ENCODE data around the gene FBXW7.

- TF ChIP-seq, protein P1, sequence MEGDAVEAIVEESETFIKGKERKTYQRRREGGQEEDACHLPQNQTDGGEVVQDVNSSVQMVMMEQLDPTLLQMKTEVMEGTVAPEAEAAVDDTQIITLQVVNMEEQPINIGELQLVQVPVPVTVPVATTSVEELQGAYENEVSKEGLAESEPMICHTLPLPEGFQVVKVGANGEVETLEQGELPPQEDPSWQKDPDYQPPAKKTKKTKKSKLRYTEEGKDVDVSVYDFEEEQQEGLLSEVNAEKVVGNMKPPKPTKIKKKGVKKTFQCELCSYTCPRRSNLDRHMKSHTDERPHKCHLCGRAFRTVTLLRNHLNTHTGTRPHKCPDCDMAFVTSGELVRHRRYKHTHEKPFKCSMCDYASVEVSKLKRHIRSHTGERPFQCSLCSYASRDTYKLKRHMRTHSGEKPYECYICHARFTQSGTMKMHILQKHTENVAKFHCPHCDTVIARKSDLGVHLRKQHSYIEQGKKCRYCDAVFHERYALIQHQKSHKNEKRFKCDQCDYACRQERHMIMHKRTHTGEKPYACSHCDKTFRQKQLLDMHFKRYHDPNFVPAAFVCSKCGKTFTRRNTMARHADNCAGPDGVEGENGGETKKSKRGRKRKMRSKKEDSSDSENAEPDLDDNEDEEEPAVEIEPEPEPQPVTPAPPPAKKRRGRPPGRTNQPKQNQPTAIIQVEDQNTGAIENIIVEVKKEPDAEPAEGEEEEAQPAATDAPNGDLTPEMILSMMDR (IDR thresholded peaks at IDR 0.05) = no peak
- TF ChIP-seq EP300 (IDR thresholded peaks at IDR 0.05; ENCODE audit: low read depth) = no peak
- TF ChIP-seq POLR2A (IDR thresholded peaks at IDR 0.05) = no peak
- no peak for TF ChIP-seq POLR2AphosphoS5 (IDR thresholded peaks at IDR 0.05)
These were observed 208.1 kb downstream of the FBXW7 start for GRCh38 chr4:152327606-152328453.

Data from transverse colon (tissue), 4 donors.